ENCODE data around the gene SMIM23. TPM values are rescaled to one million over a fixed set of nuclear protein-coding genes. Genes with fewer than 3 reads are reported as not detected.

Gene SMIM23
- total and polyA plus RNA-seq, 2 experiments from 2014 or later = not detected

DNA sequence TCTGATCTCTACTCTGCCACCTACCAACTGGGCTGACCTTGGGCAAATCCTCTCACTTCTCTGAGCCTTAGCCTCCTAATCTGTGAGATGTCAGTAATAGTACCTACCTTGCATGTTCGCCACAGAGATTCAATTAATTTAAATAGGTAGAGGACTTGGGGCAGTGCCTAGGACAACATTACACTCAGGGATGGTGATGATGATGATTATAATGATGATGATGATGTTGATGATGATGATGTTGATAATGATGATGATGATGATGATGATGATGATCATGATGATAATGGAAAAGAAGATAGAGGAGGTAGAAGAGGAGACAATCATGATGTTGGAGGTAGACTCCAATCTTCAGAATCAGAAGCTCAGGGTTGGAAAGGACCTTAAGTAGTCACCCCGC is 40.7 kb upstream of the SMIM23 start:
- 98% methylated on average over 2 of the region's 2 CpGs for WGBS (ENCODE audit: low lambda C conversion rate, missing lambda C conversion rate)
- Histone ChIP-seq H3K4me2 (no peak overlapping the region), H3K27me3 (no peaks in the 10 kb centered on the region), H3K36me3 (replicated peaks; ENCODE audit: insufficient read depth, low read depth) (no peaks in the 10 kb centered on the region), H3K9me3 (ENCODE audit: low read depth) (no peaks in the 10 kb centered on the region), H3K79me2 (no peaks in the 10 kb centered on the region), H3K9me2 (replicated peaks; ENCODE audit: insufficient read depth) (no peaks in the 10 kb centered on the region), H4K20me1 (ENCODE audit: insufficient read depth, poor library complexity, severe bottlenecking) (no peaks in the 10 kb centered on the region), H3K4me3 (no peak overlapping the region), H3K4me1 (ENCODE audit: insufficient read depth) (no peaks in the 10 kb centered on the region), H2AFZ (no peak overlapping the region), H3K27ac (no peak overlapping the region)
- no peak for DNase-seq (ENCODE audit: low spot score)
- no peak for TF ChIP-seq EZH2 (IDR thresholded peaks at IDR 0.05; ENCODE audit: borderline replicate concordance)
- no peak for TF ChIP-seq EZH2phosphoT487 (IDR thresholded peaks at IDR 0.05; ENCODE audit: low read depth, severe bottlenecking, unreplicated experiment)
- TF ChIP-seq CTCF (IDR thresholded peaks at IDR 0.05; ENCODE audit: poor library complexity) = no peak

DNA sequence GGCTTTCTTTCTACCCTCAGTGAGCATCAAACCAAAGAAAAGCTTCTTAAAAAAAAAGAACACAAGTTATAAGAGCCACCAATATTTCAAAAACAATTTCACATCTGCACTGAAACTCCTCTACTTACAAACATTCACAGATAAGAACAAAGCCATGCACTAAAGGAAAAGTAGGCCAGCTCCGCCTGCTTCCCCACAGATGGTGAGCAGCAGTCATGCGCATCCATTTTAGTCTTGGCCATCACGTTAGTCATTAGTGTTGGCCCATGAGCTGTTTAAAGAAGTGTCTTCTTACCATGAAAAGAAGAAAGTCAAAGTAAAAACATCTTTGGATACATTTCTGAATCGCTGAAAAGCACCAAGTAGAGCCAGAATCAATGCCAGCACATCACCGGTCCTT is 40.0 kb upstream of the SMIM23 start:
- Histone ChIP-seq H3K4me3 (no peak overlapping the region), H2AFZ (no peak overlapping the region), H3K9me3 (ENCODE audit: low read depth) (no peaks in the 10 kb centered on the region), H3K27me3 (no peaks in the 10 kb centered on the region), H3K27ac (no peak overlapping the region), H3K79me2 (no peaks in the 10 kb centered on the region), H3K9me2 (replicated peaks; ENCODE audit: insufficient read depth) (no peaks in the 10 kb centered on the region), H3K4me1 (ENCODE audit: insufficient read depth) (no peaks in the 10 kb centered on the region), H3K4me2 (no peak overlapping the region), H4K20me1 (ENCODE audit: insufficient read depth, poor library complexity, severe bottlenecking) (no peaks in the 10 kb centered on the region), H3K36me3 (replicated peaks; ENCODE audit: insufficient read depth, low read depth) (no peaks in the 10 kb centered on the region)
- no peak for DNase-seq (ENCODE audit: low spot score)
- no peak for TF ChIP-seq EZH2phosphoT487 (IDR thresholded peaks at IDR 0.05; ENCODE audit: low read depth, severe bottlenecking, unreplicated experiment)
- no peak for TF ChIP-seq CTCF (IDR thresholded peaks at IDR 0.05; ENCODE audit: poor library complexity)
- no peak for TF ChIP-seq EZH2 (IDR thresholded peaks at IDR 0.05; ENCODE audit: borderline replicate concordance)
- 85% methylated on average over 5 of the region's 5 CpGs for WGBS (ENCODE audit: low lambda C conversion rate, missing lambda C conversion rate)

GRCh38 chr5:171747061-171747859 is 38.4 kb upstream of the SMIM23 start:
- WGBS (ENCODE audit: low lambda C conversion rate, missing lambda C conversion rate) = 67% methylated on average over 7 of the region's 7 CpGs

More at GRCh38 chr5:171747061-171747859, 38.4 kb upstream of the SMIM23 start:
- Histone ChIP-seq H3K4me2 (no peak overlapping the region), H3K79me2 (no peaks in the 10 kb centered on the region), H4K20me1 (ENCODE audit: insufficient read depth, poor library complexity, severe bottlenecking) (no peaks in the 10 kb centered on the region), H3K9me2 (replicated peaks; ENCODE audit: insufficient read depth) (no peaks in the 10 kb centered on the region), H3K27me3 (no peaks in the 10 kb centered on the region), H3K36me3 (replicated peaks; ENCODE audit: insufficient read depth, low read depth) (no peaks in the 10 kb centered on the region), H3K4me1 (ENCODE audit: insufficient read depth) (no peaks in the 10 kb centered on the region), H3K4me3 (no peak overlapping the region), H3K27ac (no peak overlapping the region), H2AFZ (no peak overlapping the region), H3K9me3 (ENCODE audit: low read depth) (no peaks in the 10 kb centered on the region)
- no peak for DNase-seq (ENCODE audit: low spot score)
- TF ChIP-seq EZH2 (IDR thresholded peaks at IDR 0.05; ENCODE audit: borderline replicate concordance) = no peak
- TF ChIP-seq CTCF (IDR thresholded peaks at IDR 0.05; ENCODE audit: poor library complexity) = no peak
- TF ChIP-seq EZH2phosphoT487 (IDR thresholded peaks at IDR 0.05; ENCODE audit: low read depth, severe bottlenecking, unreplicated experiment) = no peak
